Left cardiac atrium (tissue), 4 donors: Measurements from ENCODE around the gene MORC1. TPM values are rescaled to one million over a fixed set of nuclear protein-coding genes. Genes with fewer than 3 reads are reported as not detected.
"Not testable (repeated sequence)": the region's sequence is repeated elsewhere in the genome, so short reads cannot be mapped to it uniquely, and the experiment has no call there.

Experiments
- ATAC-seq, 2 donors: fragments of 200-7000 bp; cut with Tn5 transposase; one replicate each; pipeline ENCODE4 v1.9.1; 2020; ENCODE audit warnings: mild to moderate bottlenecking in 2 of 2, moderate library complexity in 2 of 2
- DNase-seq: peaks from one replicate; pipeline ENCODE4 v3.0.0-alpha.2; 2020
- intact Hi-C, 2 donors: fragments of 100-400 bp; cut with DNase I; formaldehyde crosslinking; loops; one replicate each; pipeline versions ENCODE4 v1.14.1 to v1.15.1; 2022 to 2023
- long read RNA-seq: library from polyadenylated mRNA; unstranded; transcript quantifications from one replicate; pipeline ENCODE4 v2.0.0, GENCODE V29; 2021
- total RNA-seq, 2 donors: library from RNA; stranded (reverse); fragmentation: NEBNext Ultra II Directional; extraction: Animal tissue kit (Norgen Biotek cat#: 25700); gene quantifications; one replicate each; pipeline ENCODE4 v1.2.1, GENCODE V29; 2021
- donor health status: DM: no; HTN: yes; CAD: no.
- donor health status: DM: no; HTN: yes; CAD: no; lungs with severe emphysema.
- donor health status: DM: yes; HTN: yes; CAD: no.
- donor health status: Dilated cardiomyopathy.

MORC1 gene
- not detected for total RNA-seq
- long read RNA-seq: 0 reads

DNA sequence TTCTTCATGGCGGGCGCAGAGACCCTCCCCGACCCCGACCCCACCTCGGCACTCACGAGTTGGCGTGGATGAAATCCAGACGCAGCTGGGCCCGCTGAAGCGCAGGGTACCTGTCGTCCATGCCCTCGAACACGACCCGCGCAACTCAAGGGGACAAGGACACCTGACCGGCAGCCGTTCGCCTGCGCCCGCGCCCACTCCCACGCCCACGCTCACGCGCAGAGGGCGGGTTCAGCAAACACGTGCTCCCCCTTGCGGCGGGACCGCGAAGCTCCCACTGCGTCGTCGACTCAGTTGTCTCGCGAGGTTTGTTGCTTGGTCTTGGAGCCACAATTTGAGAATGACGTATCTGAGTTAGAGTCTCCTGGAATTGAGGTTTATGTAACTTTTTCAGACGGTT lies at the start of gene MORC1:
Gene MORC1, minus strand, starts transcription at position 196 of the 400 bp plus-strand sequence. Its CDS starts 75 bp downstream, at position 121.
- ATAC-seq (no peak), DNase-seq (no peak)
- intact Hi-C loops: no loop called here

GRCh38 chr3:109165905-109166304 lies 48.0 kb upstream of the MORC1 start:
- no peak for ATAC-seq
- intact Hi-C loops: no loop called here
- DNase-seq: no peak

DNA sequence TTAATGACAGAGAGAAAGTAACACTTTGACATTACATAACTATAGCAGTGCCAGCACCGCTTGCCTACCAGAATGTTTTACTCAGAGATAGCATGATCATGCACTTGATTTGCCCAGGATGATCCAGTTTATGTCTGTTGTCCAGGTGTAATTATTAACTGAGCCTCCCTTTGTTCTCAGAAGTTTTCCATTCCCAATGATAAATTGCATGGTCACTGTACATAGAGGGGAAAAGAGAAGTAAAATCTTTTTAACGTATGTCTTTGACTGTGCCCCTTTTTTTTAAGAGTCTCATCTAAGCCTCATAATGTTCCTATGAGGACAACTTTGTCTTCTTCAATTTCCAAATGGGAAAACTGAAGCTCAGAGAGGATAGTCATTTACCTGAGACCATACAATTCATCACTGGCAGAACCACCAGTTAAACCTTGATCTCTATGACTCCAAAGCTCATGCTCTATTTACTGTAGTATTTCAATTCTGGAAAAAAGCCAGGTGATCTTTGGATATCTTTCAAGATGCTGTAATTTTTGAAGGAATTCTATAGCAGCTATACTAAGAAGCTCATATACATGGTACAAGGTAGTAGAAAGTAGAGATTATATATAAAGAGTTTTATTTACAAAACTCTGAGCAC lies 43.7 kb upstream of the MORC1 start:
- DNase-seq: no peak
- intact Hi-C loops: no loop called here
- no peak for ATAC-seq

DNA sequence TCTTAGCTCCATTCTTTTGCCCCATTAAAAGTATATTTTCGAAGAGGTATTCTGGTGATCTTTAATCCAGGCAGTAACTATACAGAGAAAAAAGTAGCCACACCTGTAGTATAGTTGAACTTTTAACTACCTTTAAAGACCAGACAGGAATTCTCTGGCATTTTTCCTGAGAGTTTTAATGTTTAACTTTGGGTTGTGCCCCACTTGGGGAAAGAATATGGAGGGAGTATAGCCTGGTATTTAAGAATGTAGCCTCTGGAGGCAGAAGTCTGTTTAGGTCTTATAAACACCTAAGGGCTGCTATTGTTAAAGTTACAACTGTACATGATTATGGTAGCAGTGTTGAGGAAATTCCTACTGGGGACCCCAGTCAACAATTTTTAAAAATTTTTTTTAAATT lies 37.9 kb upstream of the MORC1 start:
- ATAC-seq: no peak
- no peak for DNase-seq
- intact Hi-C loops: no loop called here

DNA sequence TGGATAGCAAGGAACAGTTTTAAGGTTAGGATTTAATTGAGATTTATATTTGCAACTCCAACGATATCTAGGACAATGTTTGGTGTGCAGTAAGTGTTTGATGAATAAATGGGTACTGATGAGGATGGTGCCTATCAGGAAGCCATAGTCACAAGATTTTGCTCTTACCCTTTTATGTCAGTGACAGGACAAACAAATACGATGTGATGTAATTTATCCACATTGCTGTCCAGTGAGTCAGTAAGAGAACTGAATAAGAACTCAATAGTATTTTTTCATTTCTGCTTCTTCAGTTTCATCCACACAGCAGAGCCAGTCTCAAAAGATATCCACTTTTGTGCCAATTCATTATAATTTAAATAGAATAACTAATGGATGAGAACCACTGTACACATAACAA lies 37.0 kb upstream of the MORC1 start:
- DNase-seq (no peak), ATAC-seq (no peak)
- intact Hi-C loops: no loop called here

- ATAC-seq (no peak), DNase-seq (no peak)
- intact Hi-C loops: no loop called here
Observed at GRCh38 chr3:109152320-109152719, 34.4 kb upstream of the MORC1 start.

DNA sequence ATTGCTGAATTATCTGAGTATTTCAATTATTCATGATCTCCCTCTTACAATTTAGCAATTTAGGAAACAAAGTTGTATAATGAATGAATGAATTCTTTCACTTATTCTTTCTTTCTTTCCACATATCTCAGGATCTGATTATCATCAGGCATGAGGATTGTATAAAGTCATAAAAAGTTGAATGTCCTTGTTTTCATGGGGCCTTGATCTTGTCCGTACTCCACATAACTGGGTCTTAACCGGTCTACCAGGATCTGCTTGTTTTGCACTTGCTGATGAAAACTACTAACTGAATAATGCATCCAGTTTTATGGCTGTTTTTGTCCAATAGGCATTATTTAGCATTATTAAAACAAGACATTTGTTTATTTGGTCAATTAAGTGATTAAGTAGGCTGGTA lies 31.1 kb upstream of the MORC1 start:
- ATAC-seq: no peak
- no peak for DNase-seq
- intact Hi-C loops: no loop called here

GRCh38 chr3:109143646-109144045 lies 25.7 kb upstream of the MORC1 start:
- intact Hi-C loops: no loop called here
- DNase-seq (no peak), ATAC-seq (no peak)

- no peak for ATAC-seq
- DNase-seq: no peak
- intact Hi-C loops: no loop called here
Observed at GRCh38 chr3:109140318-109140717, 22.4 kb upstream of the MORC1 start.

DNA sequence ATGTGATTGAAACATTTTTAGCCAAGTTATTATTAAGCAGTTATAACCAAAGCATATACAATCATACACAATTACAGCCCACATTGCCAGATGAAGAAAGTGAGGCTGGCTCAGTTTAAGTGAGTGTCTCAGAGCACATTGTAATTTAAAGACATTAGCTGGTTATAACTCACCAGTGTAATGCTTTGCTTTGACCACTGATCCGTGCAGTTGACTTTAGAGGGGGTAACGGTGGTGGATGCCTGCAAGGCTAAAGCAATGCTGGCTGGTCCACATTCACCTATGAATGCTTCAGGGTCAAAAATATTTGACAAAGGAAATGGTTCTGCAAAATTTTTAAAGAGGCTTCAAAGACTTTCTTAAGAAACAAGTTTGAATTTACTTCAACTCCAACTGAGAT lies 19.8 kb upstream of the MORC1 start:
- DNase-seq: no peak
- ATAC-seq: no peak
- intact Hi-C loops: no loop called here

GRCh38 chr3:109136523-109136922 lies 18.6 kb upstream of the MORC1 start, which contains the start of gene C3orf85:
TSS of gene C3orf85 (plus strand) at chr3:109136719. CDS start at chr3:109136848, 129 bp downstream.
- DNase-seq (no peak), ATAC-seq (no peak)
- intact Hi-C loops: no loop called here

- intact Hi-C loops, DNase-seq, ATAC-seq: not testable (repeated sequence)
Observed at GRCh38 chr3:109133474-109133816, 15.5 kb upstream of the MORC1 start.

DNA sequence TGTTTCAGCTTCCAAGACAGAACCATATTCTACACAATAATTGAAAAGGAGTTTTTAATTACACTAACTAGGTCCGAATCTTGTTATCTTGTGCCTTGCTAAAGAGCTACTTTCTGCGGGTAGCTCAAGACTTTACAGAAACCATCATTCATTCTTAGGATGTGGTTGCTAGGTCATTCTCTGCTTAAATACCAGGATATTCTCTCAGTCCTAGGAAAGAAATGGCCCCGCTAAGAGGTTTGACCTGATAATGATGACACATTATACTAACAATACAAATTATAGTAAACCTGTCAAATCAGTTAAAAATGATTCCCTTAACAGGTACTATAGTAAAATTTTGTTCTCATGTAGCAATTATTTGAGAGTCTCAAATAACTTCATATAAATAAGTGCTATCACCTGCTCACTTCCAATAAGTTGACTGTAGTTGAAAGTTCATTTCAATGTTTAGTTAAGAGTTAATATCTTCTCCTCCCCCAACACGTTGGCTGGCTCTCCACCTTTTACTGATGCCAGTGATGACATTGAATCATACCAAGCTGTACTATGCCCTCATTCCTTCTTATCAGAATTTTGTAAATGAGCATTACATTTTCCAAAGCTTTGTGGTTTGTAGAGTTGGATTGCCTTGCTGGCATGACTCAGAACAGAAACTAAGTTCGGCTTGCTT lies 15.0 kb upstream of the MORC1 start:
- DNase-seq (no peak), ATAC-seq (peak in 1 of 2 donors; percentile 93)
- intact Hi-C loops: no loop called here

DNA sequence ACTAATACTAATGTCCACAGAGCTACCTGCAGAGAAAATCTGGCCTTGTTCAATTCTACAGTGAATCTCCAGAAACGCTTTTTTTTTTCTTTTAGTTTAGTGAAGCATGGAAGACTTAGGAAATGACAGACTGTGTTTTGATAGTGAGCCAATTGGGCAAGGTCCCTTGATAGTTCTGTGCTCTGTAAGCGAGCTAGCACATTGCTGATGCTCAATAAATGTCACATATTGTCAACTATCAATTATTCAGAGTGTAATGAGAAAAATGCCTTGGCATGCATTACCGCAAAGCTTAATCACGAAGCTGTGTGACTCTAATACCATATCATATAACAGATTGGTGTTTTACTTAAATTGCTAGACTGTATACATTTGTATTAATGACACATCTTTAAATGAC lies 13.3 kb upstream of the MORC1 start:
- ATAC-seq (no peak), DNase-seq (no peak)
- intact Hi-C loops: no loop called here

DNA sequence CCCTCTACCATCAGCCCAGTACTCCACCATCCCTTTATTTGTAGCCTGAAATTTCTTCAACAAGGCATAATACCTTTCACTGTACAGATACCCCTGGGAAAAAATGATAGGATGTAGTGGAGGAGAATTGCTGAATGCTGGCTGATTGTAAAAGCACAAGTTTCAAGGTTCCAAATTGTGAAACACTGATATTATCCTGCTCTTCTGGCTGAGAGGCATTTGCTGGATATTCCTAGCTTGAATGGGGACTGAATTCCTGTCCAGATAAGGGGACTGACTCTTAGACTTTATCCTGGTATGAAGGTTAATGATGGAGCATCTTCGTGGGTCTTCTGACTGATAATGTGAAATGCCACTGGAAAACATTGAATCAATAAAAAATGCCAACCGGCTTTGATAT lies 9.6 kb upstream of the MORC1 start:
- intact Hi-C loops: no loop called here
- no peak for DNase-seq

GRCh38 chr3:109125902-109126301 lies 8.0 kb upstream of the MORC1 start:
- ATAC-seq (no peak), DNase-seq (no peak)
- intact Hi-C loops: no loop called here

More for the DNA sequence above, 9.6 kb upstream of the MORC1 start:
- no peak for ATAC-seq

- no peak for ATAC-seq
- intact Hi-C loops: no loop called here
- DNase-seq: no peak
Observed at GRCh38 chr3:109122690-109123089, 4.8 kb upstream of the MORC1 start.

DNA sequence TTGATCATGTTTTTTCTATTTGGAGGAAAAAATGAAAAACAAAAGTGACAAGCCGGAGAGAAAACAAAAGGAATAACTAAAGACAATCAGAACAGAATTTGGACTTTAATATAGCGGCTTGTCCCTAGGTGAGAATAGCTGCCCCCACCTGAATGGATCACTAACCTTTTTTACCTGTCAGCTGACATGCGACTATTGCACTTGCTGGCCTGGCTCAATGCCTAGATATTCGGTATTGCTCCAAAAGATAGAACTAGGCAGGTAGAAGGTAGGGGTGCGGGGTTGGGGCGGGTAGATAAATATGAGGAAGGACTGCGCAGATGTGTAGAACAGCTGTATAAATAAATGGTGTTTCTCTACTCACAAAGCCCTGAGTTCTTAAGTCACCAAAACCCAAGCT lies 650 bp upstream of the MORC1 start:
- intact Hi-C loops: no loop called here
- no peak for DNase-seq
- ATAC-seq: no peak

GRCh38 chr3:109116031-109116430 lies 1.9 kb downstream of the MORC1 start:
- intact Hi-C loops: no loop called here
- no peak for DNase-seq
- ATAC-seq: no peak

DNA sequence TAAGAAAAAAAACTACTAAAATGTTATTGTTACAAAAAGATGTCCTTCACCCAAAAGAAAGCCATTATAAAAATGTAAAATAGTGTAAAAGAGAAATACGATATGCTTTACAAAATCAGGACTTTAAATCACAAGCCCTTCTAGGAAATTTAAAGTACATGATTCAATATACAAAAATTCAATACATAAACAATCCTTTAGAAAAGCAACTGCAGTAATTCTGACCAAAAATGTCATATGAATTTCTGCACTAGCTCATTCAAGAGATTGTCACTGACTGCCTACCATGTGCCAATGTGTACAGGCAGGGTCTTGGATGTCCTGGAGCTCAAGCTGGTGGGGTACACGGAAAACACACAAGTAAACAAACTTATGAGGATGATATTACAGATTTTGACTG lies 2.5 kb downstream of the MORC1 start:
- no peak for DNase-seq
- intact Hi-C loops: no loop called here
- ATAC-seq: no peak

DNA sequence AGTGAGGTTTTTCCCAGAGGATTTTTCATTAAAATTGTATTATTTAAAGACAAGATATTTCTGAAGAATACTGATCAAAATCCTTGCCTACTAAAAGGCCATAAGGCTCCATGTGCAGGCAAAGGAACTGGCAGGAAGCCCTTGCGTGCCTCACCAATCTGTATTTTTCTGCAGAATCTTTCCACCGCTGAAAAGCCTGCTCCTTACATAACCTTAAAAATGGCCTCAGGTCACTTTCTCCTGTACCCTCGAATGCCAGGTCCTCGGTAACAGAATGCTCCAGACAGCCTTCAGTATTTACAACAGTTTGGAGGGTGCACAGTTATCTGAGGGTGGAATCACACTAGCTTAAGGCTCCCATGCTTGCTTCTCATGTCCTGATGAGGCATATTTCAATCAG lies 3.2 kb downstream of the MORC1 start:
- DNase-seq: no peak
- intact Hi-C loops: no loop called here

More for the DNA sequence above, 3.2 kb downstream of the MORC1 start:
- ATAC-seq: no peak
